Measurements from ENCODE around the gene TSPAN5.
"Not testable (repeated sequence)": the region's sequence is repeated elsewhere in the genome, so short reads cannot be mapped to it uniquely, and the experiment has no call there.

TSPAN5 gene

DNA sequence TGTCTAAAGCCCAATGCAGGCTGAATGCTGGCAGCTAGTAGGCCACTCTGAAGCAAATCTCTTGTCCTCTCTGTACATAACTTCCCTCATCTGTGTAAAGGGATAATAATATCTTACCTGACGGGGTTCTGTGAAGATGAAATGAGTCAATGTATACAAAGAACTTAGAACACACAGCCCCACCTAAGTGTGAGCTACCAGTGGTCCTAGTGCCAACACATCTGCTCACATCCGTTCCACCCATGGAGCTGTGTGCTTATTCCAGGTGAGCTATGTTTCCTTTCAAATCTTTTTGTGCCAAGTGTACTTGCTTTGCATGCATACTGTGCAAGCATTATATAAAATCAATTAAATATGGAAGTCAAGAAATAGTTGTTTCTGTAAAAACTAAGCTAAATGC, 116.4 kb downstream of the TSPAN5 start:
- DNase-seq, result no peak

DNA sequence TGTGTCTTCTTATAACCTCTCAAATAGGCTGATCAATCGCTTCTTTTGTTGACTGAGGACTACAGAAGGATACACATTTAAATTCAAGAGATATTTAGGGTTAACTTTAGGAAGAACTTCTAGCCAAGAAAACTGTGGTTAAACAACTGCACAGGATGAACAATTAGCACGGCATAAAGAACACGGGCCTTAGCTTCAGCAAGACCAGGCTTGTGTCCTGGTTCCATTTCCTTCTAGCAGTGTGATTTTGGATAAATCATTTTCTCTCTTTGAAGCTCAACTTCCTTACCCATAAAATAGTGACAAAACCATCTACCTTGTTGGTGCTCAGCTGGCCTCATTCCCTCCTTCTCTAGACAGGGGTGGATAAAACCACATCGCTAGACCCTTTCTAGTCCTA, 117.6 kb downstream of the TSPAN5 start:
- DNase-seq, result no peak

DNA sequence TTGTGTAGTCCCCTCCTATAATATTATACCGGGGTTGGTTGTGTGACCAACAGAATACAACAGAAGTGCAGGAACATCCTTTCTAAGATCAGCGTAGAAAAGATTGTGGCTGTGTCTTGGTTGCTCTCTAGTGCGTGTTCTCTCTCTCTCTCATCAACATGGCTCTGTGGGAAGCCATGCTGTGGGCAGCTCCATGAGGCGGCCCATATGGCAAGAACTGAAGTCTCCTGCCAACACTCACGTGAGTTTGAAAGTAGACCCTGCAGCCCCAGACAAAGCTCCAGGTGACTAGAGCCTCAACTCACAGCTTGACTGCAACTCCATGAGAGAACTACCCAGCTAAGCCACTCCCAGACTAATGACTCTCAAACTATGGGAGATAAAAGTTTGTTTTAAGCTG, 118.7 kb downstream of the TSPAN5 start:
- DNase-seq, result no peak

DNA sequence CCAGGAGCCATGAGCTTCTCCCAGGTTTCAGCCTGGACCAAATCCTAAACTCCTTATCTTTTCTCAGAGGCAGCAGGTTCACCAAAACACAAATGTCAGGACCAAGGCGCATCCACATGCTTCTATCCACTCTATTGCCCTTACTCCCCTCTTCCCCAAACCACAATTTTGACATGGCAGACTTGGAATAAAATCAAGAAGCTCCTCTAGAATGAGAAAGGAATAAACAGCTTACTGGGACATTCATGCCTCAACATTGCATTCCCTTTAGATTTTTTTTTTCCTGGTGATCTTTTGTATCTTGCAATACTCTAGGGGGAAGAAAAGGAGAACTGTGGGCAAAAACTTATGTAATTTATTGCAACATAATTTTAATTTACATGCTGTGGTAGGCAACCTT, 119.1 kb downstream of the TSPAN5 start:
- no peak for DNase-seq

DNA sequence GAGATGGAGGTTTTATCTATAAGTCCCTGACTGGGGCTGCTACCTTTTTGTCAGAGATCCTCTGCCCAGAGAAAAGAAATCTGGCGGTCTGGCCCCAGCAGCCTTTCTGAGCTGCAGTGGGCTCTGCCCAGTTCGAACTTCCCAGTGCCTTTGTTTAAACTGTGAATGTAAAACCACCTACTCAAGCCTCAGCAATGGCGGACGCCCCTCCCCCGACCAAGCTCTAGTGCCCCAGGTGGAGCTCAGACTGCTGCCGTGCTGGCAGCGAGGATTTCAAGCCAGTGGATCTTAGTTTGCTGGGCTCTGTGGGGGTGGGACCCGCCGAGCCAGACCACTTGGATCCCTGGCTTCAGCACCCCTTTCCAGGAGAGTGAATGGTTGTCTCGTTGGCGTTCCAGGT, 121.8 kb downstream of the TSPAN5 start:
- no peak for DNase-seq

DNA sequence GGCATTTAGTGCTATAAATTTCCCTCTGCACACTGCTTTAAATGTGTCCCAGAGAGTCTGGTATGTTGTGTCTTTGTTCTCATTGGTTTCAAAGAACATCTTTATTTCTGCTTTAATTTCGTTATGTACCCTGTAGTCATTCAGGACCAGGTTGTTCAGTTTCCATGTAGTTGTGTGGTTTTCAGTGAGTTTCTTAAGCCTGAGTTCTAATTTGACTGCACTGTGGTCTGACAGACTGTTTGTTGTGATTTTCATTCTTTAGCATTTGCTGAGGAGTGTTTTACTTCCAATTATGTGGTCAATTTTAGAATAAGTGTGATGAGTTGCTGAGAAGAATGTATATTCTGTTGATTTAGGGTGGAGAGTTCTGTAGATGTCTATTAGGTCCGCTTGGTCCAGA, 124.3 kb downstream of the TSPAN5 start:
- not testable (repeated sequence) for DNase-seq

DNA sequence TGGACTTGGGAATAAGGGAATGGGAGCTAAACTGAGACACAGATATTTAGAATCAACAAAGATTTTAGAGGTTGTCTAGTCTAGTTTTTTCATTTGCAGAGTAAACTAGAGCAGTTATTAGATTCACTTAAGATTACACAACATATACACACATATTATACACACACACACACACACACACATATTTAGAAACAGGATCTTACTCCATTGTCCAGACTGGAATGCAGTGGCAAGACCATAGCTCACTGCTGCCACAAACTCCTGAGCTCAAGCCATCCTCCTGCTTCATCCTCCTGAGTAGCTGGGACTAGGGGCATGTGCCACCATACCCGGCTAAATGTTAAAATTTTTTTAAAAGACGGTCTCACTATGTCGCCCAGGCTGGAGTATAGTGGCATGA, 127.8 kb downstream of the TSPAN5 start:
- no peak for DNase-seq

DNA sequence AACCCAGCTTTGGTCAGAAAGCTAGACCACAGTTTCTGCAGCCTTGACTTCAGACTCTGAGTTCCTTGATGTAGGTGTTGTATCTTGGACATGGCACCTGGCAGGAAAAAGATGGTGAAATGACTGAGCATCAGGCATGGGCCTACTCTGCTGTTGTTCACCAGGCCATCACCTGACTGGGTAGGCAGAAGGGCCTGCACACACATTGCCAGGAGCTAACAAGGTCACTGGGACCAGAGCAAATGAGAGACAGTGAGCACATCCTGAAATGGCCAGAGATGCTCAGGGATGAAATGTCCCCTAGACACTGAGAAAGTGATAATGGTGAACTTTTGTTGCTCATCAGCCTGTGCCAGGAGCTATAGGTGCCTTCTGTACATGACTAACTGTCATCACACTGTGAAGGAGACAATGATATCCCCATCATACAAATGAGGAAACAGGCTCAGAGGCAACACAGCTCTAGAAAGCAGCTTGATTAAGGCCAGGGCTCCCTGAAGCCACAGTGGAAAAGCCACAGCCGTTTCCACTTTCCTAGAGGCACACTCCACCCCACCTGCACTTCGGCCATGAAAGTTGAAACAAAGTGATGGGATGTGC, 128.3 kb downstream of the TSPAN5 start:
- no peak for DNase-seq

DNA sequence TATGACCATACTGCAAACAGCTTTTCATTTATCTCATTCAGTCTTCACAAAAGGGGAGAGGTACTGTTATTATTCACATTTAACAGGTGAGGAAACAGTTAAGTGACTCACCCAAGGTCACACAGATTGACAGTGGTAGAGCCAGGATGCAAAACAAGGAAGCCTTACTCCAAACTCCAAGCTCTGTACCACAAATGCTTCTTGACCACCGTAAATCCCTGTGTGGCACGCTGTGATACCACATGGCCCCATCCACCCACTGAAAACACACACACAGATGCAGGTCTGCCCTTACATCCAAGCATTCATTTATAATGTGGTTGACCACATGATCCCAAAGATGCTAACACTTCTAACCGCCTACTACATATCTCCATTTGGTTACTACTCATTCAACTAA, 129.5 kb downstream of the TSPAN5 start:
- DNase-seq, result no peak

DNA sequence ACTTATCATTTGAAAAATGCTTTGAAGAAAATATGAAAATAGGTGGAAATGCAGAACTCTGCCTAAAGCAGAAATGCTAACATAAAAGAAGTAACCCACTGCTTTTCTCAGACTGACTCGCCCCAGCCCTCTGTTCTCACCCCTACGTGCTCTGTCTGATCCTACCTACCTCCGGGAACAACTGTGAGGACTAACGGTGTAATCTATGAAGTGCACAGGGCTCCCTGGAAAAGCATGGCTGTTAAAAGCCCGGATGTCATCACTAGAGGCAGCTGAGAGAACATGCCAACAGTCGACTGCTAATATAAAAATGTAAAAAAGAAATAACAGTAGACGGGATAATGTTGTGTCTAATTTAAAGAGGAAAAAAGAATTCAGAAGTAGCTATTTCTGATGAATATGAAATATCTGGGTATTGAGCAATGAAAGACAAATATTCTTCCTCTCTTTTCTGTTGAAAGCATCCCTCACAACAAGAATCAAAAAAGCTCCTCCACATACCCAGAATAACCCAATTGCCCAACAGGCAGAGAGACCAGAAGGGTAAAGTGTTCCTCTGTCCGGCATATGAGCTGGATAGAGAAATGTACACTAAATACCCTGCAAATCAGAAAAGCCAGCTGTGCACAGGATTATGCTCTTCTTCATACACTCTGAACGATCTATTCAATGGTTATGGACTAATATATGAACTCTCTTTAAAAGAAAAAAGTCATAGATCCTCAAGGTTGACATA, 130.7 kb downstream of the TSPAN5 start:
- DNase-seq, result no peak

DNA sequence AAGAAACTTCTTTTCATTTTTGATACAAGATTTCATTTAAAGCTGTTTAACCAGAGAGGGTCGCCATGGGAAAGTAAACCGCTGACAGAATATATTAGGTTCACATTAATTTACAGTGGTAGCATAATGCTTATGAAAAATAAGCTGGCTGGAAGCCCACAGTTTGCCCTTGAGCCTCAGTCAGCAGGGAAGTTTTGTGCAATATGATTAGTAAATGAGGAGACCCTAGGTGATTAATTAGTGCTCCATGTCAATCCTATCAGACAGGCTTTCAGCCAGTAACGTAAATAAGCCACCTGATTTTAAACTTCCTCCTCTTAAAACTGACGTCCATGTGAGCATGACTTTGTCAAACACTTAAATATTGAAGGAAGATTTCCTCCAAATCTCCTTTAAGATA, 134.2 kb downstream of the TSPAN5 start:
- no peak for DNase-seq

DNA sequence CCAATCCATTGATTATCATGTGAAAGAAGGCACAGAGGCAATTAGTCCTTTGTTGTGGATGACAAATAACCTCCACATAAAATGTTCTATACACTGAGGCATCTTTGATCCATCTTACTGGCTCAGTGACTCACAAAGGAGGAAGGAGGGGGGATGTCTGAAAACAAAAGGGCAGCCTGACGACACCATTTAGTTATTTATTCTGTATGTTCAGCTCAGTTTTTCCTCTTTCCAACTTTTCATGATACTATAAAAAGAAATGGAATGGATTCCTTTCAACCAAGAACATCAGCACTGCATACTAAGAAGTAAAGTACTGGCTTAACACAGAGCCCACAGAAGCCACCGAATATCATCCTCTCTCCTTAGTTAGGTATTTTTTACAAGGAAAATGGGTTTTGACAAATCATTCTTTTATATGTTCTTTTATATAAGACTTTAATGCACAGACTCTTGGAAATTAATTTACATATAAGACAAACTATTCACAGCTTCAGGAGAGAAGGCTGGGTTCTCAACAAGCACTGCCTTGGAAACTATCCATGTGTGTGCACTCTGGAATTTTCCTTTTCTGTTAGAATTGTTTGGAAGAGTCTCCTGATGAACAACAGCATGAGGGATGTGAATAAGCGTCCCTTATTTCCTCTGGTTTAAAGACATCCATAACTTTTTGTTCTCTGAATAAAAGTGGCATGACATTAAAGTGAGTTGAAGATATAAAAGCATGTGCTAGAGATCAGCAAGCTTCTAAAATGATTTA, 135.6 kb downstream of the TSPAN5 start:
- DNase-seq, result no peak

DNA sequence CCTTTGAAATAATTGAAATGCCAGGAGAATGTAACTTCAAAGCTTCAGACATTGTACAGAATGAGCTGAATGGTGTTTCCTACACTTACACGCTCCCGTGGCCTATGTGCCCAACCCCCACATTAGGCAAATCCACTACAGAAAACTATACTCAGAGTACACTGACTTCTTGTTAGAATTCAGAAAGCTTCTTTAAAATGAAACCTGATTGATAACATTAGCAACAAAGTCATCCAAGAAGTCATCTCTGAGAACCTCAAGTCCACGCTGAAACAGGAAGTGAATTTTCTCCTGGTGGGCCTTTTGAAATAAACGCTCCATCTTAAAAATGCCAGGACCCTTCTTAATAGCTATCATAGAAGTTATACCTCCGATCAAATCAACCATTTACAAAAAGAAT, 136.3 kb downstream of the TSPAN5 start:
- no peak for DNase-seq

DNA sequence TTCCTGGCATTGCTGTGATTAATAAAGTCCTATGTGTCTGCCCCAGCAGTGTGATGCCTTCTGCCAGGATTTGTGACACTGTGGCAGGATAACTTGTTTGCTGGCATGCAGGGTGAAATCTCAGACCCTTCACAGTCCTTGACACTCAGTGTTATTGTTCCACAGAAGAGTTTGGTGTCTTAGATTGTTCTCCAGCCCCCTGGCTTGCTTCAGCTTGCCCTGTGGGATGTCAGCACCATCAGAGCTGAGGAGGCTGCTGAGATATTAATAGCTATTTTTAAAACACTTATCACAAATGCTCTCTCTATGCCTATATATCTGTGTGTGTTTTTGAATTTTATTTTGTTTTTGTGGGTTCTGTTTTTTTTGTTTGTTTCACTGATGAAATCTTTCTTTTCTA, 136.9 kb downstream of the TSPAN5 start:
- no peak for DNase-seq

DNA sequence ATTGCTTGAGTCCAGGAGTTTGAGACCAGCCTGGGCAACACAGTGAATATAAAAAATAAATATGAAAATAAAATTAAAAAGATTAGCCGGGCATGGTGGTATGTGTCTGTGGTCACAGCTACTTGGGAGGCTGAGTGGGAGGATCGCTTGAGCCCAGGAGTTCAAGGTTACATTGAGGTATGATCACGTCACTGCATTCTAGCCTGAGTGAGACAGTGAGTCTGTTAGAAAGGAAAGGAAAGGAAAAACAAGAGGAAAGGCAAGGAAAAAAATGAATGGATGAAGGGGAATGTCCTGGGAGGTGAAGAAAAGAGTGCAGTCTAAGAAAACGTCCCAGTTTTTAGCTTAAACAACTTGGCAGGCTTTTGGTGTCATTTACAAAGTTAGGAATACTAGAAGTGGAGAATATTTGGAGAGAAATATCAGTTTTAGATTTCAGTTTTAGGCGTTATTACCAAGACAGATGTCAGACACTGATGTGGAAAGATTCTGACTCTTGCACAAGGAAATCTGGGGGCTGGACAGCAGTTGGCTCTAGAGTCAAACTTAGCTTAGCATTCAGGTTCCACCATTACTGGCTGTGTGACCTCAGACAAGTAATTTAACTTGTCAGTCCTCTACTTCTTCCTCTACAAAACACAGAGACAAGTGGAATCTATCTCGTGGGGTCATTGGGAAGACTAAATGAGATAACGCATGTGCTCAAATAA, 139.0 kb downstream of the TSPAN5 start:
- no peak for DNase-seq

DNA sequence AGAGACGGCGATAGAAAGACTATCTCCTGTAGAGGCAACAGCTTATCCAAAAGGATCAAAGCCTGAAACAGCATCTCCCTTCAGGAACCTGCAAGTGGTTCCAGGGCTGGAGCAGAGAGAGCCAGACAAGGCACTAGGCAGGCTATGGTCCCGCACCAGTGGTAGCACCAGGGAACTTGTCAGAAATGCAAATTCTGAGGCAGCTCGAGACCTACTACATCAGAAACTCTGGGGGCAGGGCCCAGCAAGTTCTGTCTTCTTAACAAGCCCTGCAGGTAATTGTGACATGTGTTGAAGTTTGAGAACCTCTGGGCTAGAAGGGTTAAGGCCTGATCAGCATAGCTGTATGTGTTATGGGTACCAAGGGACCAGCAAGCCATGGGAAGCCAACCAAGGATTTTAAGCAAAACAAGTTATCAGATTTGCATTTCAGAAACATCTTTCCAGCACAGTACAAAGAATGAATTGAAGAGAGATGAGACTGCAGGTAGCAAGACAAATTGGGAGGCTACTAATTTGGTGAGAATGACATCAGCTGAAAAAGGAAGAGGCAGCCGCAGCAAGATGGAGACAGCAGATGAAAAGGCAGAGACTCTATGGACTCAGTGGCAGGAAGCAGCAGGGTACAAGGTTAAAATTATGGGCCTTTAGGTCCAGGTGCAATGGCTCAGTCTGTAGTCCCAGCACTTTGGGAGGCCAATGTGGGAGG, 139.7 kb downstream of the TSPAN5 start:
- DNase-seq, result no peak

DNA sequence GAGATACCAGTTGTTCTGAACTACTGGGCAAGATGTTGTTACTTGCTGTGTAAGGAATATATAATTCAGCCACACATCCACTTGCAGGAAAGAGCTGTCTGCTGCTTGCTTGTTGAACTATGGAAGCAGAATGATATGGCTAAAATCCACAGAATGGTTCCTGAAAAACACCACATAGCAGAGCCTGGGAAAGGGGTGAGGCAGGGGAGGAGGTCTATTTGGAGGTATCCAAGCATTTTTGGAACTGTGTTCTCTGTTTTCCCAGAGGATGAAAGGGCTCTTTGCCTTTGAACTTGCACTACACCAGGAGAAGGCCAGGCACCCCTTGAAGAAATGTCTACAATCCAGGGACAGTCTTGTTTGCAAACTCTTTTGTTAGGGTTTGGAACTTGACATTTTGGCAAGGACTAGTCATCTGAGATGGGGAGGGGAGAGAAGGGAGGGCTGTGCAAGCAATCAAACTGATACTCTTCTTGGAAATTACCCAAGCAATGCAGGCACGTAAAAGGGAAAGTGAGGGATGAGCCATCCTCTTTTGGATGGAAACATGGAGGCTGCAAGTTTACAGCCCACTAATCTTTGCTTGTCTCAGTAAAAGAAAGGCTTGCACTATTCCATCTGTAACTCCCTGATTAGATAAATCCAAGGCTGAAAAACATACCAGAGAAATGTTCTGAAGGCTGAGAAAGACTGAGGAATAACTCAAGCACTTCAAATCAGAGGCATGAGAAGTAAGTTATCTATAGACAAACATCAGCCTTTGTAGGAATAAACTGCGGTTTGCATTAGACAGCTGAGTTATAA, 141.0 kb downstream of the TSPAN5 start:
- DNase-seq, result no peak

DNA sequence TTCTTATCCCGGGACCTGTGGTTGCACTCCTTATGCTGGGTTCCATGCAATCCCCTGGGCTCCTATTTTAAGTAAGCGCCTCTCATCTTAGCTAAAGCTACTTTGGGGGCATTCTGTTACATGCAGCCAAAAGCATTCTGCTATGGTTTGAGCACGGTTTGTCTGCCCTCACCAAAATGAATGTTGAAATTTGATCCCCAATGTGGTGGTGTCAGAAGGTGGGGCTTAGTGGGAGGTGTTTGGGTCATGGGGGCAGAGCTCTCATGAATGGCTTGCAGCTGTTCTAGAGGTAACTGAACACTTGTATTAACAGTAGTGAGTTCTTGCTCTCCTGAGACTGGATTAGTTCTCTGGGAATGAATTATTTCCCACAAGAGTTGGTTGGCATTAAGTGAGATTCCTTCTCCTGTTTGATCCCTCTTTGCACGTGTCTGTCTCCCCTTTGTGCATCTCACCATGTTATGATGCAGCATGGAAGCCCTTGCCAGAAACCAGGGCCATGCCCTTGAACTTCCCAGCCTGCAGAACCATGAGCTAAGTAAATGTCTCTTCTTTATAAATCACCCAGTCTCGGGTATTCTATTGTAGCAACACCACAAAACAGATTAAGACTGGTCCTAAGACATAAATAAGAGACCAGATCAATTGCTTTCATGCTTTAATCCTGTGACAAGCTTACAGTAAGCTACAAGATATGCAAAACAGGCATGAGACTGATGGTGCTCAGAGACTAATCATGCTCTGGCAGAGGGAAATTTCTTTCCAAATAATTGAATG, 141.8 kb downstream of the TSPAN5 start:
- DNase-seq, result no peak

DNA sequence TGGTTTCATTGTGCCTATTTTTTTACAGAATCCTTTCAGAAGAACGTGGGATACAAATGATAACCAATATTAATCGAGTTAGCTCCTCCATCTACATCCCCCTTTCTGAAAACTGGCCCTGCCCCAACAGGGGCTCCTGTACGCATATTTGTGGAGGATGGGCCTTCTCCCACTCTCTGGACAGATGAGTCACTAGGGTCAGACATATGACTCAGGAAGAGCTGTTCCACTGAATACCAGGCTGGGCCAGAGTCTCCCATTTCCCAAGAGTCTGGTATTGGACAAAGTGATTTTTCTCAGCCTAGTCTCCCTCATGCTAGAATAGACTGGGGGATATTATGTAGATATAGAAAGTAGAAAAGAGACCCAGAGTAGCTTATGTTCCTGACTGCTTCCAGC, 142.4 kb downstream of the TSPAN5 start:
- DNase-seq, result no peak

DNA sequence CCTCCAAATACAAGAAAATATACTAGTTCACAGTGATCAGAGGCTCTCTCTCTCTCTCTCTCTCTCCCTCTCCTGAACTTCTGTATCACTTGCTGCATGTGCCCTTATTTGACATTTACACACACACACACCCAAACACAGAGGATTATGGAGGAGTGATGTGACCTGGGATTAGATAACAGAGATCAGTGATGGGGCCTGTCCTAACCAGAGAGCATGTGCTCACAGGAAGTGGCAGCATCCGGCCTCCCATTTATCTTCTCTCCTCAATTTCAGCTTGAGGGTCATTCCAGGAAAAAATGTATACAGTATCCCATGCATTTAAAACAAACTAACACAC, 143.0 kb downstream of the TSPAN5 start:
- DNase-seq, result no peak

DNA sequence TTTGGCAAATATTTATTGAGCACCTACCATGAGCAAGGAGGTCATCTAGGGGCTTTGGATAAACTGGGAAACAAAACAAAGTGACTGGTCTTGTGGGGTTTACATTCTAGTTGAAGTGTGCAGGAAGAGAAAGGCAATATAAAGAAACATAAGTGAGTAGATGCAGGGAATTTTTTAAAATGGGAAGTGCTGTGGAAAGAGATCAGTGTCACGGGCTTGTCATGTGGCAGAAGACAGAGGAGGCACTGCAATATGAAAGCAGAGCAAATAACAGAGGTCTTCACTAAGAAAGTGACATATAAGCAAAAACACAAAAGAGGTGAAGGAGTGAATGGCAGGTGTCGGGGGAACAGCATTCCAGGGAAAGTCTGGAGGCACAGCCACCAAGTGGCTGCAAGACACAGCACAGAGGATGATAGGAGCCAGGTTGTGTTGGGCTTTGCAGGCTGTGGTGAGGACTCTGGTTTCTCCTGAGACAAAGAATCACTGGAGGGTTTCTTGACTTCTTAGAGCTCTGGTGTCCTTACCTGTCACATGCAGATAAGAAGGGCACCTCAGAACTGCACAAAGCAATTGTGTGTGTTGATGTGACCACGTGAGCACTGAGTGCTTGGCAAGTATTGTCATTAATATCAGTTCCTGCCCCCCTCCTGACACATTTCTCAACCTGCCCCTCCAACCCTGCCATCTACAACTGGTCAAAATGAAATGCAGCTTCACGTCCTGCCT, 143.5 kb downstream of the TSPAN5 start:
- no peak for DNase-seq

Measured in activated CD8-positive, alpha-beta memory T cell treated with anti-CD3 and anti-CD28 coated beads, Interleukin-2, amount 50 U/mL, for 4 hours (primary cell).